MM.1S (cell line): ENCODE data around the gene ALDH3B2.

ENCODE experiments used
- DNase-seq: peaks from one replicate; pipeline ENCODE4 v3.0.0-alpha.2; 2015
- H2AFZ ChIP-seq: fragments of 300-600 bp; sonication (generic); 2 replicates; pipeline ENCODE4 v1.6.0; 2016; ENCODE audit warnings: antibody characterized with exemption, low read length
- H3F3A ChIP-seq: fragments of 300-600 bp; sonication (generic); 2 replicates; pipeline ENCODE4 v1.6.1; 2016; ENCODE audit warnings: mild to moderate bottlenecking, antibody characterized with exemption, low read length, moderate library complexity, mixed read lengths; ENCODE audit not compliant: insufficient read depth
- H3K27ac ChIP-seq: fragments of 300-600 bp; sonication (generic); 2 replicates; pipeline ENCODE4 v1.5.1; 2016; ENCODE audit warnings: mild to moderate bottlenecking, low read length
- H3K27me3 ChIP-seq: fragments of 300-600 bp; sonication (generic); replicated peaks from 2 replicates; pipeline ENCODE4 v1.6.0; 2016; ENCODE audit warnings: low read length; ENCODE audit not compliant: insufficient read depth
- H3K36me3 ChIP-seq: fragments of 300-600 bp; sonication (generic); replicated peaks from 2 replicates; pipeline ENCODE4 v1.6.1; 2016; ENCODE audit warnings: mild to moderate bottlenecking, low read length, mixed read lengths; ENCODE audit not compliant: insufficient read depth
- H3K4me1 ChIP-seq: fragments of 300-600 bp; sonication (generic); 2 replicates; pipeline ENCODE4 v1.6.1; 2016; ENCODE audit warnings: low read length, mixed read lengths
- H3K4me2 ChIP-seq: fragments of 300-600 bp; sonication (generic); 2 replicates; pipeline ENCODE4 v1.6.0; 2016; ENCODE audit warnings: low read depth, low read length
- H3K4me3 ChIP-seq: fragments of 300-600 bp; sonication (generic); 2 replicates; pipeline ENCODE4 v1.5.1; 2016; ENCODE audit warnings: low read length, mixed read lengths
- H3K79me2 ChIP-seq: fragments of 300-600 bp; sonication (generic); 2 replicates; pipeline ENCODE4 v1.6.1; 2016; ENCODE audit warnings: mixed run types, low read length, mixed read lengths
- H3K9ac ChIP-seq: fragments of 300-600 bp; sonication (generic); 2 replicates; pipeline ENCODE4 v1.6.1; 2016; ENCODE audit warnings: low read length, mixed read lengths
- H3K9me2 ChIP-seq: fragments of 300-600 bp; sonication (generic); replicated peaks from 2 replicates; pipeline ENCODE4 v1.6.1; 2016; ENCODE audit warnings: mild to moderate bottlenecking, low read length, mixed read lengths; ENCODE audit not compliant: insufficient read depth
- H3K9me3 ChIP-seq: fragments of 300-600 bp; sonication (generic); replicated peaks from 2 replicates; pipeline ENCODE4 v1.6.1; 2016; ENCODE audit warnings: mild to moderate bottlenecking, low read length, mixed read lengths; ENCODE audit not compliant: insufficient read depth
- H4K20me1 ChIP-seq: fragments of 300-600 bp; sonication (generic); 2 replicates; pipeline ENCODE4 v1.6.1; 2016; ENCODE audit warnings: mild to moderate bottlenecking, low read length, moderate library complexity, mixed read lengths; ENCODE audit not compliant: insufficient read depth
- CTCF ChIP-seq: fragments of 300-600 bp; sonication (generic); IDR thresholded peaks from 2 replicates; pipeline ENCODE4 v1.5.1; 2016; ENCODE audit warnings: antibody characterized with exemption, low read length, mixed read lengths
- EZH2 ChIP-seq: fragments of 300-600 bp; sonication (generic); optimal IDR thresholded peaks from 2 replicates; pipeline ENCODE3; 2017; ENCODE audit warnings: low read depth, mild to moderate bottlenecking, antibody characterized with exemption, low read length, mixed read lengths
- EZH2phosphoT487 ChIP-seq: fragments of 300-600 bp; sonication (generic); IDR thresholded peaks from 2 replicates; pipeline ENCODE4 v1.6.1; 2018; ENCODE audit warnings: antibody characterized with exemption, low read length

Gene ALDH3B2

GRCh38 chr11:67646535-67647336 lies 27.7 kb downstream of the ALDH3B2 start:
- peak overlapping the region; percentile 38 for H3K4me2 ChIP-seq
- H3K4me3 ChIP-seq = no peak overlapping the region

GRCh38 chr11:67645521-67646461 lies 28.6 kb downstream of the ALDH3B2 start:
- peaks cover 36% of the 10 kb centered on the region for H3K4me1 ChIP-seq
- TF ChIP-seq EZH2phosphoT487 = no peak
- no peak for TF ChIP-seq EZH2
- TF ChIP-seq CTCF = no peak
- no peak for DNase-seq
- H3K9me2 ChIP-seq = no peaks in the 10 kb centered on the region
- H4K20me1 ChIP-seq = no peaks in the 10 kb centered on the region
- H3K36me3 ChIP-seq = no peaks in the 10 kb centered on the region
- peaks cover 5% of the 10 kb centered on the region; the same call in 1 of the 2 replicates for H3K27me3 ChIP-seq
- H2AFZ ChIP-seq = peak overlapping the region; percentile 59
- peaks cover 21% of the 10 kb centered on the region for H3F3A ChIP-seq
- no peak overlapping the region for H3K9ac ChIP-seq
- no peaks in the 10 kb centered on the region for H3K9me3 ChIP-seq
- H3K27ac ChIP-seq = peak overlapping the region; percentile 1; the same call in 1 of the 2 replicates
- peak overlapping the region; percentile 38; the same call in 1 of the 2 replicates for H3K4me2 ChIP-seq
- H3K4me3 ChIP-seq = no peak overlapping the region
- H3K79me2 ChIP-seq = no peaks in the 10 kb centered on the region

More at GRCh38 chr11:67646535-67647336, 27.7 kb downstream of the ALDH3B2 start:
- peaks cover 21% of the 10 kb centered on the region for H3F3A ChIP-seq
- peak; percentile 84 for DNase-seq
- H3K9me2 ChIP-seq = no peaks in the 10 kb centered on the region
- H2AFZ ChIP-seq = peak overlapping the region; percentile 59
- no peaks in the 10 kb centered on the region for H3K79me2 ChIP-seq
- H3K36me3 ChIP-seq = no peaks in the 10 kb centered on the region
- peaks cover 36% of the 10 kb centered on the region for H3K4me1 ChIP-seq
- no peaks in the 10 kb centered on the region for H3K27me3 ChIP-seq
- no peak for TF ChIP-seq EZH2phosphoT487
- no peak for TF ChIP-seq EZH2
- no peak; the same call in 1 of the 2 replicates for TF ChIP-seq CTCF
- no peak overlapping the region for H3K9ac ChIP-seq
- H3K27ac ChIP-seq = peak overlapping the region; percentile 1; the same call in 1 of the 2 replicates
- H3K9me3 ChIP-seq = no peaks in the 10 kb centered on the region
- no peaks in the 10 kb centered on the region for H4K20me1 ChIP-seq

DNA sequence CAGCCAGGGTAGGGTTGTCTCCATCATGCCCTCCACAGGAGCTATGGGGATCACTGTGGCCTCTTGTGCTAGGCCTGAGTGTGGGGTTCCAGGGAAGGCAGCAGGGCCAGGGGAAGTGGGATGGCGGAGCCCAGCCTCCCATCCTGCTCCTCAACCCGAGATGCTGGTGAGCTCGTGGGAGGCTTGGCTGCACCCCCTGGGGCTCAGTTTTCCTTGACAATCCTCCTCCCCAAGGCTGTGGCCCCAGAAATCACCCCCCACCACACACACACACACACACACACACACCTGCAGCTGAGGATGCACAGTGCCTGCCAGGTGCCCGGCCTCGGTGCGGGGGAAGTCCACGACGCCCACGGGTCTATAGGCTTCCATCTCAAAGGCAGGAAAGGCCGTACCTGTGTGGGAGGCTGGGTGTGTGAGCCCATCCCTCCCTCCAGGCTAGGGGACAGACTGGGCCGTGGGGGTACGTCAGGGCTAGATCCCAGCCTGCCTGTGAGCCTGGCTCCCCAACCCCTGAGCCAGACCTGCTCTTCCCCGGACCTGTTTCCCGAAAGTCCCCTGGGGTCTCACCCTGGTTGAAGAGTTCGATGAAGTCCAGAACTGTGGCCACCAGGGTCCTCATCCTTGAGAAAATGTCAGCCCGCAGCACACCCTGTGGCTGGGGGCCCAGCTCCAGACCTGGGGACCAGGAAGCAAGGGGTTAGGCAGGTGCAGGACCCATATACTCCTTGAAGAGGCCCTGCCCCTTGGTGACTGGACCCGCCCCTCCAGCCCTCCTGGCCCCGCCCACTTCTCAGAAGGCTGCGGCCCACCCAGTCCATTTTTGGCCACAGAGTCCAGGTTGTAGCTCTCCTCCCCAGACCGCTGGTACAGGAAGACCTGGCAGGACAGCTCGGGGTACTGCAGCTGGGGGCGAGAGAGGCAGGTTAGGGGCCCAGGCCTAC lies 29.7 kb downstream of the ALDH3B2 start:
- TF ChIP-seq CTCF = no peak
- TF ChIP-seq EZH2 = no peak
- TF ChIP-seq EZH2phosphoT487 = no peak
- H3K79me2 ChIP-seq = no peaks in the 10 kb centered on the region
- no peak overlapping the region for H3K4me2 ChIP-seq
- peaks cover 15% of the 10 kb centered on the region for H3F3A ChIP-seq
- H3K36me3 ChIP-seq = no peaks in the 10 kb centered on the region
- H3K9me3 ChIP-seq = no peaks in the 10 kb centered on the region
- H3K27me3 ChIP-seq = peaks cover 12% of the 10 kb centered on the region
- H3K9me2 ChIP-seq = no peaks in the 10 kb centered on the region
- no peak overlapping the region for H3K9ac ChIP-seq
- H3K4me3 ChIP-seq = no peak overlapping the region
- H3K4me1 ChIP-seq = peaks cover 38% of the 10 kb centered on the region
- no peak for DNase-seq
- H3K27ac ChIP-seq = no peak overlapping the region
- H4K20me1 ChIP-seq = no peaks in the 10 kb centered on the region
- no peak overlapping the region for H2AFZ ChIP-seq
